Measurements from ENCODE around the gene HIP1R. TPM values are rescaled to one million over a fixed set of nuclear protein-coding genes. Genes with fewer than 3 reads are reported as not detected.

The HIP1R gene
- polyA plus RNA-seq, 3 donors: 0.09 to 0.60 TPM; not detected in 1

DNA sequence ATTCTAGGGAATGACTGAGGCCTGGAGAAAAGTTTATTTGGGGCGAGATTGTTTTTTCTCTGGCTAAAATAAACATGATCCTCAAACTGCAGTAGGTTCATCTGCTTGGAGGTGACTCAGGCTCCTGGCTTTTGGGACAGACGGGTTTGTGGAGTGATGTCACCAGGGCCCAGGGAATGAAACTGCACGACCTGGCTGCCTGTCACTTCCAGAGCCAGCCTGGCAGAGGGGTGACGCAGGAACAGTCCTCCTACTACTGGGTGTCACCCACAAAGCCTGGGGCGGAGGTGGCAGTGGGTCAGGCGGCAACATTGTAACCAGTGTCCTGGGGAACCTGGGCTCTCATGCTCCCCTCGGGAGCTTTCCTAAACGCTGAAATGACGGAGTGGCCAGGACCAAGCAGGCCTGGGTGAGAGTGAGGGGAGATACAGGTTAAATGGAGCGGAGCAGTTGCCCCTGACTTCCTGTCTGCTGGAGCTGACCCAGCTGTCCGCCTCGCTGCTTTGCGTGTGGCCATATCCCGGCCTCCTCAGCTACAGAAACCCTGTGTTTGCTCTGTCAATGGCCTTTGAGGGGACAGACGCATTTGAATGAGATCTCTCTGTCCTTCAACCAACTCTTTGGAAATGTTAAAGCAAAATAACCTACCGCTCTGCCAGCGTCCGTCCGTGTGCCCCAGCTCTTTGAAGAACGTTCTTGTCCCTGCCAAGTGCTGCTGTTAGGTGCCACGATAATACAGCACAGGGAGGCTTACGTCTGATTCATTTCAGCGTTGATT is 6.5 kb downstream of the HIP1R start:
- Mint-ChIP-seq H3K4me3 (no peak overlapping the region), H3K4me1 (peaks cover 7% of the 10 kb centered on the region), H3K27me3 (ENCODE audit: low read depth in 3 of 3) (peaks cover 22 to 38% (median 23%) of the 10 kb centered on the region in 3 donors), H3K27ac (no peak overlapping the region), H3K36me3 (peaks cover 0 to 6% of the 10 kb centered on the region in 2 donors), H3K9me3 (peaks cover 0 to 5% (median 0%) of the 10 kb centered on the region in 7 donors)
- TF ChIP-seq, protein P1, sequence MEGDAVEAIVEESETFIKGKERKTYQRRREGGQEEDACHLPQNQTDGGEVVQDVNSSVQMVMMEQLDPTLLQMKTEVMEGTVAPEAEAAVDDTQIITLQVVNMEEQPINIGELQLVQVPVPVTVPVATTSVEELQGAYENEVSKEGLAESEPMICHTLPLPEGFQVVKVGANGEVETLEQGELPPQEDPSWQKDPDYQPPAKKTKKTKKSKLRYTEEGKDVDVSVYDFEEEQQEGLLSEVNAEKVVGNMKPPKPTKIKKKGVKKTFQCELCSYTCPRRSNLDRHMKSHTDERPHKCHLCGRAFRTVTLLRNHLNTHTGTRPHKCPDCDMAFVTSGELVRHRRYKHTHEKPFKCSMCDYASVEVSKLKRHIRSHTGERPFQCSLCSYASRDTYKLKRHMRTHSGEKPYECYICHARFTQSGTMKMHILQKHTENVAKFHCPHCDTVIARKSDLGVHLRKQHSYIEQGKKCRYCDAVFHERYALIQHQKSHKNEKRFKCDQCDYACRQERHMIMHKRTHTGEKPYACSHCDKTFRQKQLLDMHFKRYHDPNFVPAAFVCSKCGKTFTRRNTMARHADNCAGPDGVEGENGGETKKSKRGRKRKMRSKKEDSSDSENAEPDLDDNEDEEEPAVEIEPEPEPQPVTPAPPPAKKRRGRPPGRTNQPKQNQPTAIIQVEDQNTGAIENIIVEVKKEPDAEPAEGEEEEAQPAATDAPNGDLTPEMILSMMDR (IDR thresholded peaks at IDR 0.05): no peak
- H3K36me3 ChIP-seq (replicated peaks in 1 of 2; ENCODE audit: control insufficient read depth in 1 of 2, insufficient read depth in 2 of 2, low read length in 2 of 2): no peaks in the 10 kb centered on the region
- DNase-seq: no peak
- no peak overlapping the region for H3K4me2 ChIP-seq (replicated peaks; ENCODE audit: extremely low read depth, low read length, poor library complexity, severe bottlenecking)
- intact Hi-C loops (cut with micrococcal nuclease): no loop called here
- no peak overlapping the region for H3K9ac ChIP-seq (ENCODE audit: insufficient read depth, low read length, poor library complexity, severe bottlenecking)
- no peaks in the 10 kb centered on the region for H4K20me1 ChIP-seq (ENCODE audit: insufficient read depth, low read length)
- H3K4me3 ChIP-seq (replicated peaks in 1 of 3; ENCODE audit: low read depth in 2 of 3, low read length in 3 of 3): no peak overlapping the region
- H3K9me3 ChIP-seq (replicated peaks in 1 of 2; ENCODE audit: control insufficient read depth in 1 of 2, insufficient read depth in 1 of 2, low read length in 2 of 2): no peaks in the 10 kb centered on the region
- peaks cover 16 to 21% of the 10 kb centered on the region in 2 donors for H3K27me3 ChIP-seq (ENCODE audit: control insufficient read depth in 2 of 2, insufficient read depth in 2 of 2, low read length in 2 of 2)
- H2AFZ ChIP-seq (ENCODE audit: insufficient read depth, low read depth, low read length, poor library complexity, severe bottlenecking): no peak overlapping the region
- H3K27ac ChIP-seq (ENCODE audit: low read depth in 1 of 2, low read length in 2 of 2): no peak overlapping the region
- H3K79me2 ChIP-seq (ENCODE audit: insufficient read depth, low read length): no peaks in the 10 kb centered on the region
- WGBS (ENCODE audit: insufficient coverage): 85% methylated on average over 14 of the region's 23 CpGs
- H3K4me1 ChIP-seq (ENCODE audit: control insufficient read depth in 1 of 2, insufficient read depth in 2 of 2, low read length in 2 of 2): peaks cover 2 to 4% of the 10 kb centered on the region in 2 donors

GRCh38 chr12:122842505-122843405 is 7.5 kb downstream of the HIP1R start:
- 87% methylated on average over 20 of the region's 22 CpGs for WGBS (ENCODE audit: insufficient coverage)
- no peaks in the 10 kb centered on the region for H4K20me1 ChIP-seq (ENCODE audit: insufficient read depth, low read length)
- no peak overlapping the region for H3K27ac ChIP-seq (ENCODE audit: low read depth in 1 of 2, low read length in 2 of 2)
- Mint-ChIP-seq H3K9me3 (peaks cover 0 to 3% (median 0%) of the 10 kb centered on the region in 7 donors), H3K27me3 (ENCODE audit: low read depth in 3 of 3) (peaks cover 12 to 27% (median 12%) of the 10 kb centered on the region in 3 donors), H3K4me1 (peaks cover 1% of the 10 kb centered on the region), H3K36me3 (peaks cover 0 to 3% of the 10 kb centered on the region in 2 donors), H3K4me3 (no peak overlapping the region), H3K27ac (no peak overlapping the region)
- DNase-seq: no peak
- peaks cover 6 to 11% of the 10 kb centered on the region in 2 donors for H3K27me3 ChIP-seq (ENCODE audit: control insufficient read depth in 2 of 2, insufficient read depth in 2 of 2, low read length in 2 of 2)
- no peaks in the 10 kb centered on the region for H3K9me3 ChIP-seq (replicated peaks in 1 of 2; ENCODE audit: control insufficient read depth in 1 of 2, insufficient read depth in 1 of 2, low read length in 2 of 2)
- TF ChIP-seq, protein P1 (IDR thresholded peaks at IDR 0.05): no peak
- no peak overlapping the region for H3K9ac ChIP-seq (ENCODE audit: insufficient read depth, low read length, poor library complexity, severe bottlenecking)
- no peaks in the 10 kb centered on the region for H3K36me3 ChIP-seq (replicated peaks in 1 of 2; ENCODE audit: control insufficient read depth in 1 of 2, insufficient read depth in 2 of 2, low read length in 2 of 2)
- no peak overlapping the region for H2AFZ ChIP-seq (ENCODE audit: insufficient read depth, low read depth, low read length, poor library complexity, severe bottlenecking)
- H3K4me1 ChIP-seq (ENCODE audit: control insufficient read depth in 1 of 2, insufficient read depth in 2 of 2, low read length in 2 of 2): no peaks in the 10 kb centered on the region
- intact Hi-C loops (cut with micrococcal nuclease): no loop called here
- H3K4me3 ChIP-seq (replicated peaks in 1 of 3; ENCODE audit: low read depth in 2 of 3, low read length in 3 of 3): no peak overlapping the region
- H3K79me2 ChIP-seq (ENCODE audit: insufficient read depth, low read length): no peaks in the 10 kb centered on the region
- H3K4me2 ChIP-seq (replicated peaks; ENCODE audit: extremely low read depth, low read length, poor library complexity, severe bottlenecking): no peak overlapping the region

Measured in CD14-positive monocyte (primary cell).